GM12875 (cell line): Measurements from ENCODE around the gene OR2G6.
"Not testable (repeated sequence)": the region's sequence is repeated elsewhere in the genome, so short reads cannot be mapped to it uniquely, and the experiment has no call there.

ENCODE experiments used
- H3K4me3 ChIP-seq: one replicate; pipeline ENCODE4 v1.5.1; 2011; ENCODE audit warnings: low read depth, low read length, control low read depth
- CTCF ChIP-seq: IDR thresholded peaks from 2 replicates; pipeline ENCODE4 v1.5.1; 2011; ENCODE audit warnings: low read depth, mild to moderate bottlenecking, control low read depth, inconsistent platforms, low read length, moderate library complexity, borderline replicate concordance; ENCODE audit not compliant: insufficient read depth

OR2G6 gene

GRCh38 chr1:248507773-248508172 lies at the start of gene OR2G6:
OR2G6 (plus strand) TSS chr1:248508073; CDS start chr1:248521647, 13,574 bp downstream.
- H3K4me3 ChIP-seq = not testable (repeated sequence)

- H3K4me3 ChIP-seq = not testable (repeated sequence)
Observed at GRCh38 chr1:248459117-248459516, 48.8 kb upstream of the OR2G6 start.

GRCh38 chr1:248471154-248471553 lies 36.7 kb upstream of the OR2G6 start:
- no peak for TF ChIP-seq CTCF
- no peak overlapping the region for H3K4me3 ChIP-seq

- not testable (repeated sequence) for H3K4me3 ChIP-seq
Observed at GRCh38 chr1:248472111-248472510, 35.8 kb upstream of the OR2G6 start.

- not testable (repeated sequence) for H3K4me3 ChIP-seq
Observed at GRCh38 chr1:248473051-248473450, 34.8 kb upstream of the OR2G6 start, which contains the start of gene OR2T3. OR2T3 (plus strand) TSS chr1:248473351; CDS start chr1:248473351, 0 bp downstream.

GRCh38 chr1:248475660-248476059 lies 32.2 kb upstream of the OR2G6 start:
- H3K4me3 ChIP-seq = not testable (repeated sequence)

- not testable (repeated sequence) for H3K4me3 ChIP-seq
Observed at GRCh38 chr1:248481686-248482579, 25.9 kb upstream of the OR2G6 start.

GRCh38 chr1:248488289-248488688 lies 19.6 kb upstream of the OR2G6 start, which contains the start of gene OR2T5:
OR2T5 (plus strand) TSS chr1:248488589; CDS start chr1:248488589, 0 bp downstream.
- H3K4me3 ChIP-seq = not testable (repeated sequence)

GRCh38 chr1:248496661-248497060 lies 11.2 kb upstream of the OR2G6 start:
- H3K4me3 ChIP-seq = not testable (repeated sequence)

GRCh38 chr1:248500305-248501035 lies 7.4 kb upstream of the OR2G6 start:
- not testable (repeated sequence) for H3K4me3 ChIP-seq

- not testable (repeated sequence) for H3K4me3 ChIP-seq
Observed at GRCh38 chr1:248510217-248510616, 2.3 kb downstream of the OR2G6 start.

GRCh38 chr1:248521856-248522255 lies 14.0 kb downstream of the OR2G6 start:
- TF ChIP-seq CTCF = no peak
- no peak overlapping the region for H3K4me3 ChIP-seq

GRCh38 chr1:248537449-248537848 lies 29.6 kb downstream of the OR2G6 start:
- not testable (repeated sequence) for H3K4me3 ChIP-seq

GRCh38 chr1:248547383-248547782 lies 39.5 kb downstream of the OR2G6 start:
- not testable (repeated sequence) for H3K4me3 ChIP-seq

- not testable (repeated sequence) for H3K4me3 ChIP-seq
Observed at GRCh38 chr1:248551027-248551426, 43.2 kb downstream of the OR2G6 start.

GRCh38 chr1:248562672-248563071 lies 54.8 kb downstream of the OR2G6 start, which contains the start of gene OR2T29:
OR2T29 (minus strand) TSS chr1:248562772; CDS start chr1:248559491, 3,281 bp downstream.
- not testable (repeated sequence) for H3K4me3 ChIP-seq

- not testable (repeated sequence) for H3K4me3 ChIP-seq
Observed at GRCh38 chr1:248565530-248566373, 57.9 kb downstream of the OR2G6 start.
